MM.1S (cell line): ENCODE data around the gene CD7.

Experiments used
- DNase-seq: peaks from one replicate; pipeline ENCODE4 v3.0.0-alpha.2; 2015
- H2AFZ ChIP-seq: fragments of 300-600 bp; sonication (generic); 2 replicates; pipeline ENCODE4 v1.6.0; 2016; ENCODE audit warnings: antibody characterized with exemption, low read length
- H3F3A ChIP-seq: fragments of 300-600 bp; sonication (generic); 2 replicates; pipeline ENCODE4 v1.6.1; 2016; ENCODE audit warnings: mild to moderate bottlenecking, antibody characterized with exemption, low read length, moderate library complexity, mixed read lengths; ENCODE audit not compliant: insufficient read depth
- H3K27ac ChIP-seq: fragments of 300-600 bp; sonication (generic); 2 replicates; pipeline ENCODE4 v1.5.1; 2016; ENCODE audit warnings: mild to moderate bottlenecking, low read length
- H3K27me3 ChIP-seq: fragments of 300-600 bp; sonication (generic); replicated peaks from 2 replicates; pipeline ENCODE4 v1.6.0; 2016; ENCODE audit warnings: low read length; ENCODE audit not compliant: insufficient read depth
- H3K36me3 ChIP-seq: fragments of 300-600 bp; sonication (generic); replicated peaks from 2 replicates; pipeline ENCODE4 v1.6.1; 2016; ENCODE audit warnings: mild to moderate bottlenecking, low read length, mixed read lengths; ENCODE audit not compliant: insufficient read depth
- H3K4me1 ChIP-seq: fragments of 300-600 bp; sonication (generic); 2 replicates; pipeline ENCODE4 v1.6.1; 2016; ENCODE audit warnings: low read length, mixed read lengths
- H3K4me2 ChIP-seq: fragments of 300-600 bp; sonication (generic); 2 replicates; pipeline ENCODE4 v1.6.0; 2016; ENCODE audit warnings: low read depth, low read length
- H3K4me3 ChIP-seq: fragments of 300-600 bp; sonication (generic); 2 replicates; pipeline ENCODE4 v1.5.1; 2016; ENCODE audit warnings: low read length, mixed read lengths
- H3K79me2 ChIP-seq: fragments of 300-600 bp; sonication (generic); 2 replicates; pipeline ENCODE4 v1.6.1; 2016; ENCODE audit warnings: mixed run types, low read length, mixed read lengths
- H3K9ac ChIP-seq: fragments of 300-600 bp; sonication (generic); 2 replicates; pipeline ENCODE4 v1.6.1; 2016; ENCODE audit warnings: low read length, mixed read lengths
- H3K9me2 ChIP-seq: fragments of 300-600 bp; sonication (generic); replicated peaks from 2 replicates; pipeline ENCODE4 v1.6.1; 2016; ENCODE audit warnings: mild to moderate bottlenecking, low read length, mixed read lengths; ENCODE audit not compliant: insufficient read depth
- H3K9me3 ChIP-seq: fragments of 300-600 bp; sonication (generic); replicated peaks from 2 replicates; pipeline ENCODE4 v1.6.1; 2016; ENCODE audit warnings: mild to moderate bottlenecking, low read length, mixed read lengths; ENCODE audit not compliant: insufficient read depth
- H4K20me1 ChIP-seq: fragments of 300-600 bp; sonication (generic); 2 replicates; pipeline ENCODE4 v1.6.1; 2016; ENCODE audit warnings: mild to moderate bottlenecking, low read length, moderate library complexity, mixed read lengths; ENCODE audit not compliant: insufficient read depth
- EZH2 ChIP-seq: fragments of 300-600 bp; sonication (generic); optimal IDR thresholded peaks from 2 replicates; pipeline ENCODE3; 2017; ENCODE audit warnings: low read depth, mild to moderate bottlenecking, antibody characterized with exemption, low read length, mixed read lengths
- EZH2phosphoT487 ChIP-seq: fragments of 300-600 bp; sonication (generic); IDR thresholded peaks from 2 replicates; pipeline ENCODE4 v1.6.1; 2018; ENCODE audit warnings: antibody characterized with exemption, low read length
- TF ChIP-seq, protein P1 (sequence below): fragments of 300-600 bp; sonication (generic); IDR thresholded peaks from 2 replicates; pipeline ENCODE4 v1.5.1; 2016; ENCODE audit warnings: antibody characterized with exemption, low read length, mixed read lengths

Gene CD7

DNA sequence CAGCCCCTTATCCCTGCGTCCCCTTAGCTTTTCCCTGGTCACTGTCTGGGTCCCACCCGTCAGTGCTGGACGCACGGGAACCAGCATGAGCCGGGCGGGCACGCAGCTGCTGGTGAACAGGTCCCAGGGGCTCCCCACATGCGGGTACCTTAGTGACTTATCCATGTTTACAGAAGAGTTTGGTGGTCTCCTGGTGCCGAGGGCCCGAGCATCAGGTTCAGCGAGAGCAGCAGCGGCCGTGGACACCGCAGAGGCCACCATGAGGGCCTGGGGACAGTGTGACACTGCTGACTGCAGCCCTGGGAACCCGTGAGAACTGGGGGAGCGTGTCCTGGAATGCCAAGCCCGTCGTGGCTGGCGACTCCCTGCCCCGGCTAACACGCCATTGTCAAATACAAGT, 6.5 kb downstream of the CD7 start:
- no peaks in the 10 kb centered on the region for H3K9me3 ChIP-seq
- H3K36me3 ChIP-seq, result no peaks in the 10 kb centered on the region
- no peak overlapping the region for H3K9ac ChIP-seq
- H3K27ac ChIP-seq, result no peak overlapping the region
- peaks cover 48% of the 10 kb centered on the region for H3K27me3 ChIP-seq
- TF ChIP-seq, protein P1, sequence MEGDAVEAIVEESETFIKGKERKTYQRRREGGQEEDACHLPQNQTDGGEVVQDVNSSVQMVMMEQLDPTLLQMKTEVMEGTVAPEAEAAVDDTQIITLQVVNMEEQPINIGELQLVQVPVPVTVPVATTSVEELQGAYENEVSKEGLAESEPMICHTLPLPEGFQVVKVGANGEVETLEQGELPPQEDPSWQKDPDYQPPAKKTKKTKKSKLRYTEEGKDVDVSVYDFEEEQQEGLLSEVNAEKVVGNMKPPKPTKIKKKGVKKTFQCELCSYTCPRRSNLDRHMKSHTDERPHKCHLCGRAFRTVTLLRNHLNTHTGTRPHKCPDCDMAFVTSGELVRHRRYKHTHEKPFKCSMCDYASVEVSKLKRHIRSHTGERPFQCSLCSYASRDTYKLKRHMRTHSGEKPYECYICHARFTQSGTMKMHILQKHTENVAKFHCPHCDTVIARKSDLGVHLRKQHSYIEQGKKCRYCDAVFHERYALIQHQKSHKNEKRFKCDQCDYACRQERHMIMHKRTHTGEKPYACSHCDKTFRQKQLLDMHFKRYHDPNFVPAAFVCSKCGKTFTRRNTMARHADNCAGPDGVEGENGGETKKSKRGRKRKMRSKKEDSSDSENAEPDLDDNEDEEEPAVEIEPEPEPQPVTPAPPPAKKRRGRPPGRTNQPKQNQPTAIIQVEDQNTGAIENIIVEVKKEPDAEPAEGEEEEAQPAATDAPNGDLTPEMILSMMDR, result no peak
- TF ChIP-seq EZH2 (no peak), EZH2phosphoT487 (no peak)
- H3F3A ChIP-seq, result no peaks in the 10 kb centered on the region
- no peaks in the 10 kb centered on the region for H4K20me1 ChIP-seq
- H3K4me3 ChIP-seq, result no peak overlapping the region
- H3K9me2 ChIP-seq, result no peaks in the 10 kb centered on the region
- no peaks in the 10 kb centered on the region for H3K79me2 ChIP-seq
- H3K4me2 ChIP-seq, result no peak overlapping the region
- no peak overlapping the region for H2AFZ ChIP-seq
- no peak for DNase-seq
- H3K4me1 ChIP-seq, result peaks cover 5% of the 10 kb centered on the region

- Histone ChIP-seq H3K4me2 (no peak overlapping the region), H3K9me3 (no peaks in the 10 kb centered on the region), H2AFZ (no peak overlapping the region), H3K27me3 (peaks cover 42% of the 10 kb centered on the region), H3K27ac (no peak overlapping the region), H3F3A (no peaks in the 10 kb centered on the region), H4K20me1 (no peaks in the 10 kb centered on the region), H3K79me2 (no peaks in the 10 kb centered on the region), H3K4me3 (no peak overlapping the region), H3K9ac (no peak overlapping the region), H3K9me2 (no peaks in the 10 kb centered on the region), H3K36me3 (no peaks in the 10 kb centered on the region), H3K4me1 (no peaks in the 10 kb centered on the region)
- no peak for DNase-seq
- no peak for TF ChIP-seq EZH2phosphoT487
- no peak for TF ChIP-seq EZH2
- TF ChIP-seq, protein P1, result no peak
Observed at GRCh38 chr17:82309656-82310570, 7.5 kb downstream of the CD7 start.

DNA sequence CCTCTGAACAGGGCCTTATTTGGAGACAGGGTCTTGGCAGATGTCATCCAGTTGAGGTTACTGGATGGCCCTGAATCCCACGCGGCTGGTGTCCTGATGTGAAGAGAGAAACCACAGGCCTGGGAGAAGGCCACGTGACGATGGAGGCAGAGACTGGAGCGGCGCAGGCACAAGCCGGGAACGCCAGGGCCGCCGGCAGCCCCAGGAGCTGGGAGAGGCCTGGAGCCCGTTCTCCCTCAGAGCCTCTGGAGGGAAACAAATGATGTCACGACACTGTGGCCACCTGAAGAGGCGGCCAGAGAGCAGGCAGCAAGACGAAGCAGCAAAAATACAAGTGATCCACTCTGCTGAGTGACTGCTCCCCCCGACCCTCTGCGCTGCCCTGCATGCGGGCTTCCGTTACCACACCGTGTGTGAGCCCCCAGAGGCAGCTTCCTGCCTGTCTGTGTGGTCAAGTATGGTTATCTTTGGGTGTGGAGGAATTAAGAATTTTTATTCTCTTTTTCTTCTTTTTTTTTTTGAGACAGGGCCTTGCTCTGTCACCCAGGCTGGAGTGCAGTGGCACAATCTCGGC, 11.6 kb downstream of the CD7 start:
- TF ChIP-seq, protein P1, result no peak
- TF ChIP-seq EZH2 (no peak), EZH2phosphoT487 (no peak)
- no peak overlapping the region for H2AFZ ChIP-seq
- H3K9ac ChIP-seq, result no peak overlapping the region
- H3K27me3 ChIP-seq, result peaks cover 28% of the 10 kb centered on the region
- no peak for DNase-seq
- H3K4me2 ChIP-seq, result no peak overlapping the region
- H3K4me3 ChIP-seq, result no peak overlapping the region
- no peaks in the 10 kb centered on the region for H3F3A ChIP-seq
- H3K36me3 ChIP-seq, result no peaks in the 10 kb centered on the region
- H3K79me2 ChIP-seq, result no peaks in the 10 kb centered on the region
- no peak overlapping the region for H3K27ac ChIP-seq
- no peaks in the 10 kb centered on the region for H3K9me2 ChIP-seq
- H4K20me1 ChIP-seq, result no peaks in the 10 kb centered on the region
- H3K4me1 ChIP-seq, result 0 out of 2 replicates have a peak, but pooled peaks cover 3% of the 10 kb centered on the region
- H3K9me3 ChIP-seq, result no peaks in the 10 kb centered on the region
